Sigmoid colon (tissue), 7 donors: ENCODE results near the gene ZNF75A. TPM values are rescaled to one million over a fixed set of nuclear protein-coding genes. Genes with fewer than 3 reads are reported as not detected.

Source experiments
- DNase-seq: peaks from one replicate; pipeline ENCODE4 v3.0.0-alpha.2; 2019
- H3K27ac ChIP-seq, 4 donors: fragments of 200-600 bp; sonication (generic); one replicate each; pipeline ENCODE4 v1.5.1; 2016 to 2019; ENCODE audit warnings: mild to moderate bottlenecking in 1 of 4
- H3K27me3 ChIP-seq, 3 donors: fragments of 200-600 bp; sonication (generic); one replicate each; pipeline ENCODE4 v1.5.1; 2019; ENCODE audit warnings: mild to moderate bottlenecking in 1 of 3
- H3K36me3 ChIP-seq, 4 donors: fragments of 200-600 bp; sonication (generic); one replicate each; pipeline ENCODE4 v1.5.1; 2016 to 2019
- H3K4me1 ChIP-seq, 4 donors: fragments of 200-600 bp; sonication (generic); one replicate each; pipeline ENCODE4 v1.5.1; 2017 to 2019
- H3K4me3 ChIP-seq, 4 donors: fragments of 200-600 bp; sonication (generic); one replicate each; pipeline ENCODE4 v1.5.1; 2017 to 2019; ENCODE audit warnings: mild to moderate bottlenecking in 2 of 4, moderate library complexity in 1 of 4
- H3K9me3 ChIP-seq, 4 donors: fragments of 200-600 bp in 3 of 4; sonication (generic) in 3 of 4; one replicate each; pipeline versions ENCODE4 v1.5.1 to v1.6.1; 2013 to 2019
- EP300 ChIP-seq, 4 donors: sonication (generic); formaldehyde crosslinking; IDR thresholded peaks; one replicate each; pipeline ENCODE4 v1.6.1; 2017; ENCODE audit warnings: antibody characterized with exemption in 4 of 4
- POLR2A ChIP-seq, 2 donors: fragments of 450-650 bp; IDR thresholded peaks; one replicate each; pipeline ENCODE4 v1.6.1; 2016; ENCODE audit warnings: antibody characterized with exemption in 2 of 2, mild to moderate bottlenecking in 2 of 2, moderate library complexity in 2 of 2
- POLR2AphosphoS5 ChIP-seq, 4 donors: sonication (generic); formaldehyde crosslinking; IDR thresholded peaks; one replicate each; pipeline ENCODE4 v1.6.1; 2017; ENCODE audit warnings: antibody characterized with exemption in 4 of 4
- WGBS, 2 donors: extraction: QIAGEN DNeasy Blood & Tissue Kit; methylation state at CpG; one replicate each; pipeline ENCODE4 v1.1.7; 2013; 5-methylcytosine and 5-hydroxymethylcytosine counted together
- intact Hi-C: fragments of 100-400 bp; cut with DNase I; formaldehyde crosslinking; loops from one replicate; pipeline ENCODE4 v1.15.1; 2023
- polyA plus RNA-seq, 3 donors: library from polyadenylated mRNA; stranded (reverse); fragments of 200-250 nt; gene quantifications; one replicate each; pipeline ENCODE4 v1.2.3, GENCODE V29; 2013
- total RNA-seq, 4 donors: library from RNA; depleted of rRNA; stranded (reverse); fragments of >200 nt; gene quantifications; one replicate each; pipeline ENCODE4 v1.1.0, GENCODE V29; 2016
- TF ChIP-seq, protein P1 (sequence below), 4 experiments: fragments of 450-650 bp in 3 of 4; fragments of 200-600 bp in 1 of 4; IDR thresholded peaks; one replicate each; pipeline ENCODE4 v1.5.1; 2016 to 2019; ENCODE audit warnings: antibody characterized with exemption in 4 of 4, mild to moderate bottlenecking in 3 of 4, moderate library complexity in 2 of 4
- donor health status: healthy with polysubstance abuse.
- donor health status: Bipolar disorder and iron deficiency.
- donor health status: healthy.

ZNF75A gene
- total and polyA plus RNA-seq, 7 donors, result 6.7 to 32.8 (median 26.6) TPM

DNA sequence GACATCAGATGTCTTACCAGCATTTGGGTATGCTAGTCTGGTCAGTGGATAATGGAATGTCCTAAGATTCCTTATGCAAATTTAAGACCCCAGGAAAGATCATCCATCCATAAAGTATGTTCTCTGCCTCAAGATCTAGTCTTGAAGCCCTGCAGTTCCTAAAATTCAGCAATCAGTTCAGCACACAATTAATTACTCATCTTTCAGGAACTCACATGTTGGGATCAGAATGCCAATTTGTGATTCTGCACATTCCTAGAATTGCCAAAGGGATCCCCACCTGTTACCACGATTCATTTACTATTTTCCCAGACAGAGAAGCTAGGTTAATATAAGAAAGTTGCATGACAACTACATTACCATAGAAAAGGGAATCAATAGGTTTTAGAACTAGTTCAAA is 53.6 kb downstream of the ZNF75A start:
- H3K36me3 ChIP-seq, result no peaks in the 10 kb centered on the region
- no peak for DNase-seq
- H3K4me1 ChIP-seq, result no peaks in the 10 kb centered on the region
- intact Hi-C loops, result no loop called here
- H3K27me3 ChIP-seq, result peaks cover 0 to 8% (median 0%) of the 10 kb centered on the region in 3 donors
- H3K27ac ChIP-seq, result no peak overlapping the region
- H3K9me3 ChIP-seq, result peaks cover 0 to 4% (median 2%) of the 10 kb centered on the region in 4 donors
- no peak overlapping the region for H3K4me3 ChIP-seq
- 36 to 38% methylated on average over 1 of the region's 1 CpG for WGBS, 2 donors
- TF ChIP-seq, protein P1, sequence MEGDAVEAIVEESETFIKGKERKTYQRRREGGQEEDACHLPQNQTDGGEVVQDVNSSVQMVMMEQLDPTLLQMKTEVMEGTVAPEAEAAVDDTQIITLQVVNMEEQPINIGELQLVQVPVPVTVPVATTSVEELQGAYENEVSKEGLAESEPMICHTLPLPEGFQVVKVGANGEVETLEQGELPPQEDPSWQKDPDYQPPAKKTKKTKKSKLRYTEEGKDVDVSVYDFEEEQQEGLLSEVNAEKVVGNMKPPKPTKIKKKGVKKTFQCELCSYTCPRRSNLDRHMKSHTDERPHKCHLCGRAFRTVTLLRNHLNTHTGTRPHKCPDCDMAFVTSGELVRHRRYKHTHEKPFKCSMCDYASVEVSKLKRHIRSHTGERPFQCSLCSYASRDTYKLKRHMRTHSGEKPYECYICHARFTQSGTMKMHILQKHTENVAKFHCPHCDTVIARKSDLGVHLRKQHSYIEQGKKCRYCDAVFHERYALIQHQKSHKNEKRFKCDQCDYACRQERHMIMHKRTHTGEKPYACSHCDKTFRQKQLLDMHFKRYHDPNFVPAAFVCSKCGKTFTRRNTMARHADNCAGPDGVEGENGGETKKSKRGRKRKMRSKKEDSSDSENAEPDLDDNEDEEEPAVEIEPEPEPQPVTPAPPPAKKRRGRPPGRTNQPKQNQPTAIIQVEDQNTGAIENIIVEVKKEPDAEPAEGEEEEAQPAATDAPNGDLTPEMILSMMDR (IDR thresholded peaks at IDR 0.05), result no peak
- no peak for TF ChIP-seq POLR2A (IDR thresholded peaks at IDR 0.05)
- no peak for TF ChIP-seq POLR2AphosphoS5 (IDR thresholded peaks at IDR 0.05)
- TF ChIP-seq EP300 (IDR thresholded peaks at IDR 0.05), result no peak

DNA sequence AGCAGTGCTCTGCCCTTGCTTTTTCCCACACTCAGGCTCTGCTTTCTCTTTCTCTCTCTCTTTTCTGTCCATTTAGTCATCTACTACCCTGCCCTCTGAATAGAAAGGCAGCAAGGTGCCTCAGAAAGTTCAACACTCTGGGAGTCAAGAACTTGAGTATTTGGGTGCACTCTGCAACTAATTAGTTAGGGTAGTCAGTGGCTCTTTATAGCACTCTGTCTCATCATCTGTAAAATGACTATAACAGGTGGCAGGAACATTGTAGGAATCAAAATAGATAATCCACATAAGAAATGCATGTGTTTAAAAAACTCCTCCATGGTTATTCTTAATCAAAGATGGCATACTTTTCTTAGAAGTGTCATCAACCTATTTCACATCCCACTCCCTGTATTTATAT is 57.6 kb downstream of the ZNF75A start:
- intact Hi-C loops, result no loop called here
- Histone ChIP-seq H3K27me3 (peaks cover 0 to 8% (median 0%) of the 10 kb centered on the region in 3 donors), H3K4me1 (no peaks in the 10 kb centered on the region), H3K27ac (no peak overlapping the region), H3K36me3 (no peaks in the 10 kb centered on the region), H3K4me3 (no peak overlapping the region), H3K9me3 (peaks cover 0 to 21% (median 6%) of the 10 kb centered on the region in 4 donors)
- TF ChIP-seq EP300 (IDR thresholded peaks at IDR 0.05) (no peak), POLR2AphosphoS5 (IDR thresholded peaks at IDR 0.05) (no peak), POLR2A (IDR thresholded peaks at IDR 0.05) (no peak)
- TF ChIP-seq, protein P1 (IDR thresholded peaks at IDR 0.05), result no peak
- DNase-seq, result no peak

DNA sequence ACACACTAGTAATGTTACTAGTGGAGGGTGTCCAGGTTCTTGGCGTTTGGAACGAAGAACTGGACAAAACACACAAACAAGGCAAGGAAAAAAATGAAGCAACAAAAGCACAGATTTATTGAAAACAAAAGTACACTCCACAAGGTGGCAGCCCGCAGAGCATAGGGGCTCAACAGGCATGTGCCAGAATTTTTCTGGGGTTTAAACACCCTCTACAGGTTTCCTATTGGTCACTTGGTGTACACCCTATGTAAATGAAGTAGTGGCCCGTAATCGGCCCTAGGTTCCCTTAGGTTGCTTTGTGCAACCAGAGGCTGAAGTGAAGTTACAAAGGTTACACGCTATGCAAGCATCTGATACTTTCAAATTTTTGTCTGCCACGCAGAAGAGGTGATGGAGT is 58.5 kb downstream of the ZNF75A start:
- no peak for DNase-seq
- Histone ChIP-seq H3K4me1 (no peaks in the 10 kb centered on the region), H3K36me3 (no peaks in the 10 kb centered on the region), H3K4me3 (no peak overlapping the region), H3K9me3 (peaks cover 0 to 21% (median 7%) of the 10 kb centered on the region in 4 donors), H3K27me3 (peaks cover 0 to 8% (median 0%) of the 10 kb centered on the region in 3 donors), H3K27ac (no peak overlapping the region)
- intact Hi-C loops, result loop anchor here (2.0 kb wide), 1 partner anchor 37 kb away; the partner anchor contains the start of genes ZNF174 and ZSCAN32
- 91 to 94% methylated on average over 7 of the region's 7 CpGs for WGBS, 2 donors
- TF ChIP-seq EP300 (IDR thresholded peaks at IDR 0.05) (no peak), POLR2A (IDR thresholded peaks at IDR 0.05) (no peak), POLR2AphosphoS5 (IDR thresholded peaks at IDR 0.05) (no peak)
- TF ChIP-seq, protein P1 (IDR thresholded peaks at IDR 0.05), result no peak

DNA sequence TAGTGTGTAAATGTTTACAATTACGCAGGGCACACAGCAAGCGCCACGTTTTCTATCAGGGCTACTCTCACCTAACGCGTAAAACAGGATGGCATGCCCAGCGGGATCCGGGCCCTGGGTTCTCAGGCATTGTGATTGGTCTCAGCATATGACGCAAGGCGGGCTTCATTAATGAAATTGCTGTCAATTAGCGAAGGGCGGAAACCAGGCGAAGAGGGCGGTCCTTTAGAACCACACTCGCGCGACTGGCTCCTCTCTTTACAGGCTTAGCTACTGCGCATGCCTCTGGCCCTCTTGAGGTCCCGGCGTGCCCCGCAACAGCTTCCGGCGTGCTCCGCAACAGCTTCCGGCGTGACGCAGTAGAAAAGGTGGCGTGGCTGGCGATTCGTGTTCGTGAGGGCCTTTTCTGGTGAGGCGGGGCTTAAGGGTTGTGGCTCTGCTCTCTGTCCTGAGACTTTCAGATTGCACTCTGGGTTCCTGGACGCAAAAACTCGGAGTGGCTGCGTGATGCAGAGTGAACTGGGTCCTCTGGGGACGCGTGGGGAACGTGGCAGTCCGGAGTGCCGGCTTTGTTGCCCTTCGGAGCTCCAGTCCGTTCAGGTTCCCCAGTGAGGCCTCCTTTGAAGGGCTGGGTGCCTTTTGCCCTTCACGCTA is 59.6 kb downstream of the ZNF75A start:
- TF ChIP-seq EP300 (IDR thresholded peaks at IDR 0.05) (peak in 1 of 4 donors; percentile 31), POLR2AphosphoS5 (IDR thresholded peaks at IDR 0.05) (peak; percentile 42 to 79 (median 68)), POLR2A (IDR thresholded peaks at IDR 0.05) (no peak)
- intact Hi-C loops, result loop anchor here (2.0 to 5.0 kb wide), 2 partner anchors 36 to 83 kb away; partner anchors contain the start of genes ZNF174, ZNF263 and ZSCAN32
- 20 to 26% methylated on average over 42 of the region's 42 CpGs for WGBS, 2 donors

More for the DNA sequence above, 59.6 kb downstream of the ZNF75A start:
- no peaks in the 10 kb centered on the region for H3K36me3 ChIP-seq
- H3K4me3 ChIP-seq, result peak overlapping the region; percentile 20 to 55 (median 50)
- H3K27me3 ChIP-seq, result peaks cover 0 to 8% (median 0%) of the 10 kb centered on the region in 3 donors
- DNase-seq, result peak; percentile 94
- no peaks in the 10 kb centered on the region for H3K4me1 ChIP-seq
- H3K9me3 ChIP-seq, result peaks cover 0 to 21% (median 8%) of the 10 kb centered on the region in 4 donors
- H3K27ac ChIP-seq, result peak overlapping the region; percentile 66 to 88 (median 82)

Other genes with a start within 250 kb of the ZNF75A start
- 10 to 100 TPM in 3 of 4 donors, 1 to 10 TPM in 1; 8.6 to 27.1 (median 20.3) TPM for gene IL32, start 239.9 kb upstream of the ZNF75A start, total RNA-seq
- 1,000 to 10,000 TPM in 1 of 3 donors, 100 to 1,000 TPM in 2; 464 to 2,189 (median 560) TPM for gene IL32, start 239.9 kb upstream of the ZNF75A start, polyA plus RNA-seq
- not detected for gene ZSCAN10, start 206.2 kb upstream of the ZNF75A start, total RNA-seq
- not detected for gene ZSCAN10, start 206.2 kb upstream of the ZNF75A start, polyA plus RNA-seq
- 10 to 100 TPM; 15.8 to 17.5 (median 16.7) TPM for gene ZNF205, start 192.9 kb upstream of the ZNF75A start, total RNA-seq
- 10 to 100 TPM in 2 of 3 donors, 1 to 10 TPM in 1; 6.6 to 12.6 (median 10.9) TPM for gene ZNF205, start 192.9 kb upstream of the ZNF75A start, polyA plus RNA-seq
- 10 to 100 TPM in 1 of 4 donors, 1 to 10 TPM in 3; 2.6 to 10.5 (median 5.0) TPM for gene ZNF213, start 170.5 kb upstream of the ZNF75A start, total RNA-seq
- gene ZNF213, start 170.5 kb upstream of the ZNF75A start, polyA plus RNA-seq, result 10 to 100 TPM in 1 of 3 donors, 1 to 10 TPM in 2; 7.2 to 11.3 (median 7.2) TPM
- gene OR1F1, start 117.3 kb upstream of the ZNF75A start, total RNA-seq, result not detected
- gene OR1F1, start 117.3 kb upstream of the ZNF75A start, polyA plus RNA-seq, result not detected
- gene ZNF200, start 70.3 kb upstream of the ZNF75A start, total RNA-seq, result 1 to 10 TPM; 5.5 to 6.8 (median 6.2) TPM
- 1 to 10 TPM; 2.8 to 4.9 (median 3.0) TPM for gene ZNF200, start 70.3 kb upstream of the ZNF75A start, polyA plus RNA-seq
- gene MEFV, start 48.9 kb upstream of the ZNF75A start, total RNA-seq, result 1 to 10 TPM; 1.2 to 2.9 (median 2.1) TPM
- gene MEFV, start 48.9 kb upstream of the ZNF75A start, polyA plus RNA-seq, result under 1 TPM; 0.60 to 0.92 (median 0.85) TPM
- gene ZNF263, start 22.0 kb upstream of the ZNF75A start, total RNA-seq, result 10 to 100 TPM; 27.5 to 51.3 (median 33.4) TPM
- 10 to 100 TPM in 2 of 3 donors, 1 to 10 TPM in 1; 9.7 to 17.2 (median 15.0) TPM for gene ZNF263, start 22.0 kb upstream of the ZNF75A start, polyA plus RNA-seq
- gene TIGD7, start 67 bp upstream of the ZNF75A start, total RNA-seq, result 10 to 100 TPM in 1 of 4 donors, 1 to 10 TPM in 3; 3.5 to 12.8 (median 6.3) TPM
- gene TIGD7, start 67 bp upstream of the ZNF75A start, polyA plus RNA-seq, result 1 to 10 TPM; 1.2 to 4.2 (median 2.8) TPM
- gene OR2C1, start 50.4 kb downstream of the ZNF75A start, total RNA-seq, result 1 to 10 TPM in 1 of 4 donors, under 1 TPM in 2, not detected in 1; 0.49 to 1.4 (median 0.55) TPM
- gene OR2C1, start 50.4 kb downstream of the ZNF75A start, polyA plus RNA-seq, result under 1 TPM in 1 of 3 donors, not detected in 2; 0.09 TPM
- gene ZSCAN32, start 95.5 kb downstream of the ZNF75A start, total RNA-seq, result 10 to 100 TPM; 12.1 to 16.3 (median 15.3) TPM
- 10 to 100 TPM in 1 of 3 donors, 1 to 10 TPM in 2; 8.6 to 10.8 (median 9.6) TPM for gene ZSCAN32, start 95.5 kb downstream of the ZNF75A start, polyA plus RNA-seq
- gene ZNF174, start 95.7 kb downstream of the ZNF75A start, total RNA-seq, result 10 to 100 TPM; 12.2 to 15.8 (median 14.2) TPM
- 1 to 10 TPM; 3.5 to 5.5 (median 5.4) TPM for gene ZNF174, start 95.7 kb downstream of the ZNF75A start, polyA plus RNA-seq
- 1 to 10 TPM; 1.5 to 2.5 (median 2.1) TPM for gene ZNF597, start 138.0 kb downstream of the ZNF75A start, total RNA-seq
- 1 to 10 TPM in 1 of 3 donors, under 1 TPM in 2; 0.69 to 1.2 (median 0.99) TPM for gene ZNF597, start 138.0 kb downstream of the ZNF75A start, polyA plus RNA-seq
- gene NAA60, start 138.2 kb downstream of the ZNF75A start, total RNA-seq, result 10 to 100 TPM; 15.0 to 30.4 (median 22.6) TPM
- 10 to 100 TPM; 55.9 to 73.5 (median 65.1) TPM for gene NAA60, start 138.2 kb downstream of the ZNF75A start, polyA plus RNA-seq
- not detected for gene C16orf90, start 190.0 kb downstream of the ZNF75A start, total RNA-seq
- not detected for gene C16orf90, start 190.0 kb downstream of the ZNF75A start, polyA plus RNA-seq
- gene CLUAP1, start 195.5 kb downstream of the ZNF75A start, total RNA-seq, result 10 to 100 TPM; 24.2 to 36.8 (median 29.5) TPM
- gene CLUAP1, start 195.5 kb downstream of the ZNF75A start, polyA plus RNA-seq, result 10 to 100 TPM in 1 of 3 donors, 1 to 10 TPM in 2; 6.6 to 10.5 (median 6.9) TPM